ENCODE measurements around the gene TM9SF1. TPM values are rescaled to one million over a fixed set of nuclear protein-coding genes. Genes with fewer than 3 reads are reported as not detected.
A peak's percentile ranks its signal among the peaks of the same experiment; 100 is the strongest.

Gene TM9SF1
- total RNA-seq, 1 donor from 2014 or later, result 37.3 TPM

- Histone ChIP-seq H3K4me3 (peak within 1 kb of the TSS; percentile 68 to 76), H3K4me1 (peaks cover 34% of the 10 kb centered on the region), H3K27me3 (no peaks in the 10 kb centered on the region), H3K27ac (peak within 1 kb of the TSS; percentile 82), H3K9me3 (no peaks in the 10 kb centered on the region), H3K36me3 (peaks cover 0 to 18% of the 10 kb centered on the region in 2 donors)
- TF ChIP-seq POLR2AphosphoS5 (IDR thresholded peaks at IDR 0.05; ENCODE audit: insufficient read depth in 1 of 2, low read depth in 1 of 2) (peak; percentile 81), POLR2A (IDR thresholded peaks at IDR 0.05) (peak in 1 of 2 donors; percentile 47)
- TF ChIP-seq, protein P1, sequence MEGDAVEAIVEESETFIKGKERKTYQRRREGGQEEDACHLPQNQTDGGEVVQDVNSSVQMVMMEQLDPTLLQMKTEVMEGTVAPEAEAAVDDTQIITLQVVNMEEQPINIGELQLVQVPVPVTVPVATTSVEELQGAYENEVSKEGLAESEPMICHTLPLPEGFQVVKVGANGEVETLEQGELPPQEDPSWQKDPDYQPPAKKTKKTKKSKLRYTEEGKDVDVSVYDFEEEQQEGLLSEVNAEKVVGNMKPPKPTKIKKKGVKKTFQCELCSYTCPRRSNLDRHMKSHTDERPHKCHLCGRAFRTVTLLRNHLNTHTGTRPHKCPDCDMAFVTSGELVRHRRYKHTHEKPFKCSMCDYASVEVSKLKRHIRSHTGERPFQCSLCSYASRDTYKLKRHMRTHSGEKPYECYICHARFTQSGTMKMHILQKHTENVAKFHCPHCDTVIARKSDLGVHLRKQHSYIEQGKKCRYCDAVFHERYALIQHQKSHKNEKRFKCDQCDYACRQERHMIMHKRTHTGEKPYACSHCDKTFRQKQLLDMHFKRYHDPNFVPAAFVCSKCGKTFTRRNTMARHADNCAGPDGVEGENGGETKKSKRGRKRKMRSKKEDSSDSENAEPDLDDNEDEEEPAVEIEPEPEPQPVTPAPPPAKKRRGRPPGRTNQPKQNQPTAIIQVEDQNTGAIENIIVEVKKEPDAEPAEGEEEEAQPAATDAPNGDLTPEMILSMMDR (IDR thresholded peaks at IDR 0.05), result no peak
- intact Hi-C loops (cut with DNase I), result no loop called here
- peak in 1 of 2 donors; percentile 98 for DNase-seq (ENCODE audit: extremely low spot score in 2 of 2)
Observed at GRCh38 chr14:24232121-24232644, 36.9 kb upstream of the TM9SF1 start, which contains the start of gene NEDD8. NEDD8 (minus strand) TSS chr14:24232367; CDS start chr14:24232267, 100 bp downstream.

DNA sequence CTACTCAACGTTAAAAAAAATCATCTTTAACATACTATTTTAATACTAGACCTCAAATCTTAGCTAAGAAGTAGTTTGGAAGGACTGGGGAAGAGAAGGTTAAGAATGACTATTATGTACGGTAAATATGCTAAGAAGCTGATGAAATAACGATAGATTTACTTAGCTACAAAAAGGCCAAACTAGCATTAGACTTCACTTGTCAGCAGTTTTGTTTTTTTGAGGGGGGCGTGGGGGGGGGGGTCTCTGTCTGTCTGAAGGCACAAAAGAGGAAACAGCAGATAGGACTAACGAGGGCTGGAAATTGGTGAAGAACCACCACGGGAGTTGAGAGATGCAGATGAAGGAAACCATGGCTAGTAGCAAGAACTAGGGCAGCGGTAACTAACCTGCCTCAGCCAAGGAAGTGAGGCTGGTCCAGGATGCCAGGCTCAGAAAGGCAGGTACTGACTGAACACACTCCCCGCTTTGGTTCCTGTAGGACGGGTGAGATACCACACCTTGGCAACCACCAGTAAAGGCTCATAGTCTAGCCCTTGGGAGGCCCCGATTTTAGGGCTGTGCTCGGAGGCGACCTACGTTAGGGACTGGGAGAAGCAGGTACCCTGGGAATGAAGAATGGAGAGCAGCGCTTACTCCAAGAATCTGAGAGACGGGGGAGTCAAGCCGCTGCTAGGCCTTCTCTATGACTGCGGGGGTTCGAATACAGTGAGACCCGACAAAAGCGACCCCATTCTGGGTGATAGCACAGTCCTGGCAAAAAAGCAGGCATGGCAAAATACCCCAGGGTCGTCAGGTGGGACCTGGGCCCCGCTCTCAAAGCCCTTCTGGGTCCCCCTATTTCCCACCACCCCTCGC lies 36.3 kb upstream of the TM9SF1 start:
- peak overlapping the region; percentile 82 for H3K27ac ChIP-seq
- no peak for DNase-seq (ENCODE audit: extremely low spot score in 2 of 2)
- intact Hi-C loops (cut with DNase I), result no loop called here
- H3K4me1 ChIP-seq, result peaks cover 34% of the 10 kb centered on the region
- H3K9me3 ChIP-seq, result no peaks in the 10 kb centered on the region
- H3K4me3 ChIP-seq, result peak overlapping the region; percentile 68 to 76
- H3K27me3 ChIP-seq, result no peaks in the 10 kb centered on the region
- TF ChIP-seq POLR2AphosphoS5 (IDR thresholded peaks at IDR 0.05; ENCODE audit: insufficient read depth in 1 of 2, low read depth in 1 of 2), result no peak
- TF ChIP-seq, protein P1 (IDR thresholded peaks at IDR 0.05), result no peak
- TF ChIP-seq POLR2A (IDR thresholded peaks at IDR 0.05), result no peak
- peaks cover 0 to 11% of the 10 kb centered on the region in 2 donors for H3K36me3 ChIP-seq

DNA sequence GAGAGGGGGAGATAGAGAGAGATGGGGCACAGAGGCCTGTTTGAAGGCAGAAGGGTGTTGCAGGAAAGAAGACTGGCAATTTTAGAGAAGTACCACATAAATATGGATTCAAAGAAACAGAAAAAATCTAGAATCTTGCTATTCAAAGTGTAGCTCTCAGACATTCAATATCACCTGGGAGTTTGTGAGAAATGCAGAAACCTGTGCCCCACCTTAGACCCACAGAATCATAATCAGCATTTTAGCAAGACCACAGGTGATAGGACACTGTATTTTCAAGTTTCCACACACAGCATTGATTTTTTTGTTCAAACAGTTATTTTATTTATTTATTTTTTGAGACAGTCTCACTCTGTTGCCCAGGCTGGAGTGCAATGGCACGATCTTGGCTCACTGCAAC lies 33.7 kb upstream of the TM9SF1 start:
- H3K4me1 ChIP-seq, result peaks cover 26% of the 10 kb centered on the region
- TF ChIP-seq POLR2AphosphoS5 (IDR thresholded peaks at IDR 0.05; ENCODE audit: insufficient read depth in 1 of 2, low read depth in 1 of 2), result no peak
- TF ChIP-seq POLR2A (IDR thresholded peaks at IDR 0.05), result no peak
- TF ChIP-seq, protein P1 (IDR thresholded peaks at IDR 0.05), result no peak
- H3K36me3 ChIP-seq, result peaks cover 0 to 3% of the 10 kb centered on the region in 2 donors
- H3K4me3 ChIP-seq, result no peak overlapping the region
- intact Hi-C loops (cut with DNase I), result no loop called here
- no peak for DNase-seq (ENCODE audit: extremely low spot score in 2 of 2)
- H3K27me3 ChIP-seq, result no peaks in the 10 kb centered on the region
- no peaks in the 10 kb centered on the region for H3K9me3 ChIP-seq
- H3K27ac ChIP-seq, result no peak overlapping the region

GRCh38 chr14:24226473-24226872 lies 31.2 kb upstream of the TM9SF1 start:
- intact Hi-C loops (cut with DNase I), result no loop called here
- no peaks in the 10 kb centered on the region for H3K27me3 ChIP-seq

More at GRCh38 chr14:24226473-24226872, 31.2 kb upstream of the TM9SF1 start:
- H3K4me3 ChIP-seq, result no peak overlapping the region
- TF ChIP-seq POLR2A (IDR thresholded peaks at IDR 0.05), result no peak
- TF ChIP-seq, protein P1 (IDR thresholded peaks at IDR 0.05), result no peak
- TF ChIP-seq POLR2AphosphoS5 (IDR thresholded peaks at IDR 0.05; ENCODE audit: insufficient read depth in 1 of 2, low read depth in 1 of 2), result no peak
- no peak for DNase-seq (ENCODE audit: extremely low spot score in 2 of 2)
- no peaks in the 10 kb centered on the region for H3K9me3 ChIP-seq
- H3K36me3 ChIP-seq, result peaks cover 0 to 3% of the 10 kb centered on the region in 2 donors
- no peak overlapping the region for H3K27ac ChIP-seq
- peaks cover 11% of the 10 kb centered on the region for H3K4me1 ChIP-seq
